ENCODE data around the gene INKA2.

GRCh38 chr1:111738436-111739193, 580 bp downstream of the INKA2 start:
- no peak for TF ChIP-seq CTCF (conservative IDR thresholded peaks at IDR 0.05 in 1 of 2, IDR thresholded peaks at IDR 0.05 in 1 of 2; ENCODE audit: low read depth in 1 of 2, low read length in 2 of 2)
- TF ChIP-seq EZH2 (IDR thresholded peaks at IDR 0.05; ENCODE audit: low read length, missing control alignments): no peak

Measured in fibroblast of lung (primary cell).